Left lung (tissue), 10 donors: ENCODE data around the gene ATP6AP1. TPM values are rescaled to one million over a fixed set of nuclear protein-coding genes. Genes with fewer than 3 reads are reported as not detected.

ENCODE experiments used
- ATAC-seq: fragments of 200-7000 bp; cut with Tn5 transposase; one replicate; pipeline ENCODE4 v1.9.1; 2020; ENCODE audit warnings: moderate library complexity
- DNase-seq, 4 donors: peaks; one replicate each; pipeline ENCODE4 v3.0.0-alpha.2; 2013 to 2020
- H3K27ac ChIP-seq, 2 donors: fragments of 200-600 bp; sonication (generic) in 1 of 2; one replicate each; pipeline versions ENCODE4 v1.5.0 to v1.8.0; 2020 to 2021
- H3K27me3 ChIP-seq, 2 donors: fragments of 200-600 bp; sonication (generic) in 1 of 2; one replicate each; pipeline versions ENCODE4 v1.5.0 to v1.8.0; 2020 to 2021
- H3K36me3 ChIP-seq, 2 donors: fragments of 200-600 bp; sonication (generic) in 1 of 2; one replicate each; pipeline versions ENCODE4 v1.5.0 to v1.8.0; 2020 to 2021
- H3K4me1 ChIP-seq, 2 donors: fragments of 200-600 bp; one replicate each; pipeline ENCODE4 v1.8.0; 2021
- H3K4me3 ChIP-seq, 2 donors: fragments of 200-600 bp; sonication (generic) in 1 of 2; one replicate each; pipeline versions ENCODE4 v1.5.0 to v1.8.0; 2020 to 2021; ENCODE audit warnings: mild to moderate bottlenecking in 1 of 2
- H3K9me3 ChIP-seq, 2 donors: fragments of 200-600 bp; sonication (generic) in 1 of 2; one replicate each; pipeline versions ENCODE4 v1.5.0 to v1.8.0; 2020 to 2021
- intact Hi-C, 2 donors: fragments of 100-400 bp; cut with DNase I; formaldehyde crosslinking; loops; one replicate each; pipeline versions ENCODE4 v1.11.2 to v1.14.2; 2022
- polyA plus RNA-seq, 6 donors: library from polyadenylated mRNA; unstranded; fragments of 120-200 nt; gene quantifications; one replicate each; pipeline ENCODE4 v1.2.1, GENCODE V29; 2013; ENCODE audit not compliant: insufficient read length in 6 of 6
- total RNA-seq, 2 donors: library from RNA; stranded (reverse); fragmentation: NEBNext Ultra II Directional; extraction: Animal tissue kit (Norgen Biotek cat#: 25700); gene quantifications; one replicate each; pipeline ENCODE4 v1.2.1, GENCODE V29; 2021
- TF ChIP-seq, protein P1 (sequence below), 2 donors: fragments of 200-600 bp; sonication (generic) in 1 of 2; IDR thresholded peaks; one replicate each; pipeline versions ENCODE4 v1.5.0 to v1.8.0; 2021; ENCODE audit warnings: antibody characterized with exemption in 2 of 2
- donor health status: DM: no; HTN: yes; CAD: no.
- donor health status: DM: no; HTN: no; CAD: no.

ATP6AP1 gene
- total and polyA plus RNA-seq, 8 donors, result 89.4 to 168 (median 98.7) TPM

DNA sequence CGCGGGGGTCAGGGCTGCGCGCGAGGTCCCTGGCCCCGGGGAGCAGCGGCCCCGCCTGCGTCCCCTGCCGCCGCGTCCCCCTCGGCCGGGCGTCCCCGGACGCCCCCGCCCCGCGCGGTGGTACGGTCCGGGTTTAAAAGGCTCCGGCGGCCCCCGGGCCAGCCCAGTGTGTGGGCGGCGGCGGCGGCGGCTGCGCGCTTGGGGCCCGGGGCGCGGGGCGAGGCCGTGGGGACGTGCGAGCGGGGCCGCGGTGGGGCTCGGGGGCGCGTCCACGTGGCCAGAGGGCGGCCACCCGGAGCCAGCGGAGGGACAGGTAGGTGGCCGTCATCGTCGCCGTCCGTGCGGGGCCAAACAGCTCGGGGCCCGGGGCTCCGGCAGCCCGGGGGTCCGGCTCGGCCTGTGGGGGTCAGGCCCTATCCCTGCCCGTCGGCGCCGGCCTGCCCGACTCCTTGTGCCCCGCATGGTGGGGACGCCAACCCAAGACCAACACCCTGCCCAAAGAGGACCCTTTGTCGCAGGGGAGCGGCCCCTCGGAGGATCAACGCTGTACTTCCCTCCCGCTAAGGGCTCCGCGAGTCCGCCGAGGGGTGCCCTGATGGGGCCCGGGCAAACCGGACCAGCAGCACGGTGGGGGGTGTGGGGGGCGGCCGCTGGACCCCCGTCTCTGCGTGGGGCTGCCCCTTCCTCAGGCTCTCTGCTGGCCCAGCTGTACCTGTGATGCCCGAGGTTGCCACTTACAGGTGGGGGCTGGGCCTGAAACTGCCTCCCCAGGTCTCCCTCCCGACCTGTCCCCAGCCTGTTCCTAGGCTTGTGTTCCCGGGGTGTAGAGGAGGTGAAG, 29.9 kb downstream of the ATP6AP1 start, which contains the start of gene PLXNA3:
PLXNA3 (plus strand) TSS at position 166 of the 838 bp plus-strand sequence. CDS start 1,903 bp downstream, outside the sequence.
- Histone ChIP-seq H3K4me1 (no peaks in the 10 kb centered on the region), H3K4me3 (peak within 1 kb of the TSS; percentile 41 to 59), H3K27ac (no peak within 1 kb of the TSS), H3K9me3 (no peaks in the 10 kb centered on the region), H3K27me3 (no peaks in the 10 kb centered on the region), H3K36me3 (peaks cover 0 to 14% of the 10 kb centered on the region in 2 donors)
- DNase-seq (peak in 3 of 4 donors; percentile 40 to 83 (median 49)), ATAC-seq (peak; percentile 70)
- intact Hi-C loops, result no loop called here
- TF ChIP-seq, protein P1, sequence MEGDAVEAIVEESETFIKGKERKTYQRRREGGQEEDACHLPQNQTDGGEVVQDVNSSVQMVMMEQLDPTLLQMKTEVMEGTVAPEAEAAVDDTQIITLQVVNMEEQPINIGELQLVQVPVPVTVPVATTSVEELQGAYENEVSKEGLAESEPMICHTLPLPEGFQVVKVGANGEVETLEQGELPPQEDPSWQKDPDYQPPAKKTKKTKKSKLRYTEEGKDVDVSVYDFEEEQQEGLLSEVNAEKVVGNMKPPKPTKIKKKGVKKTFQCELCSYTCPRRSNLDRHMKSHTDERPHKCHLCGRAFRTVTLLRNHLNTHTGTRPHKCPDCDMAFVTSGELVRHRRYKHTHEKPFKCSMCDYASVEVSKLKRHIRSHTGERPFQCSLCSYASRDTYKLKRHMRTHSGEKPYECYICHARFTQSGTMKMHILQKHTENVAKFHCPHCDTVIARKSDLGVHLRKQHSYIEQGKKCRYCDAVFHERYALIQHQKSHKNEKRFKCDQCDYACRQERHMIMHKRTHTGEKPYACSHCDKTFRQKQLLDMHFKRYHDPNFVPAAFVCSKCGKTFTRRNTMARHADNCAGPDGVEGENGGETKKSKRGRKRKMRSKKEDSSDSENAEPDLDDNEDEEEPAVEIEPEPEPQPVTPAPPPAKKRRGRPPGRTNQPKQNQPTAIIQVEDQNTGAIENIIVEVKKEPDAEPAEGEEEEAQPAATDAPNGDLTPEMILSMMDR (IDR thresholded peaks at IDR 0.05), result no peak

GRCh38 chrX:154458954-154459778, 30.7 kb downstream of the ATP6AP1 start:
- TF ChIP-seq, protein P1 (IDR thresholded peaks at IDR 0.05), result no peak
- Histone ChIP-seq H3K9me3 (no peaks in the 10 kb centered on the region), H3K4me3 (peak overlapping the region; percentile 41 to 59), H3K27me3 (no peaks in the 10 kb centered on the region), H3K4me1 (no peaks in the 10 kb centered on the region), H3K27ac (no peak overlapping the region), H3K36me3 (peaks cover 0 to 14% of the 10 kb centered on the region in 2 donors)
- DNase-seq, result no peak
- peak; percentile 81 for ATAC-seq
- intact Hi-C loops, result no loop called here

DNA sequence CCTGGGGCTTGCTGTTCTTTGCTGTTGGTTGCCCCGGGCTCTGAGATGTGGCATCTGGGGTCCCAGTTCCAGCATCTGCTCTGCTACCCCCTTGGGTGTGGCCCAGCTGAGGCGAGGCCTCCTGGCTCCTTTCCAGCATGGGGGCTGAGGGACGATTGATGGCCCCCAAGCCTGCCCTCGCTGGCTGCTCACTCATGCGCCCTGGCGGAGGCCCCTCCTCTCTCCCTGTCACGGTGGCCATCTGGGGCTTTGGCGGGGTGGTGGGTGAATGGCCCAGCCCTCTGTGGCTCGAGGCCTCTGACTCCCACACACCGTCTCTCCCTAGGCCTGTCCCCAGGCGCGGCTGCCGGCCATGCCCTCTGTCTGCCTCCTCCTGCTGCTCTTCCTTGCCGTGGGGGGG, 31.4 kb downstream of the ATP6AP1 start:
- H3K9me3 ChIP-seq, result no peaks in the 10 kb centered on the region
- intact Hi-C loops, result no loop called here
- H3K27ac ChIP-seq, result no peak overlapping the region
- DNase-seq (no peak), ATAC-seq (no peak)
- TF ChIP-seq, protein P1 (IDR thresholded peaks at IDR 0.05), result no peak
- H3K4me1 ChIP-seq, result no peaks in the 10 kb centered on the region
- peak overlapping the region in 1 of 2 donors; percentile 59 for H3K4me3 ChIP-seq
- peaks cover 0 to 20% of the 10 kb centered on the region in 2 donors for H3K36me3 ChIP-seq
- H3K27me3 ChIP-seq, result no peaks in the 10 kb centered on the region

GRCh38 chrX:154460326-154460725, 31.8 kb downstream of the ATP6AP1 start:
- Histone ChIP-seq H3K4me1 (no peaks in the 10 kb centered on the region), H3K27ac (no peak overlapping the region), H3K4me3 (no peak overlapping the region), H3K36me3 (peaks cover 0 to 25% of the 10 kb centered on the region in 2 donors), H3K27me3 (no peaks in the 10 kb centered on the region), H3K9me3 (no peaks in the 10 kb centered on the region)
- intact Hi-C loops, result no loop called here
- DNase-seq (no peak), ATAC-seq (no peak)
- TF ChIP-seq, protein P1 (IDR thresholded peaks at IDR 0.05), result no peak

- ATAC-seq, result no peak
- TF ChIP-seq, protein P1 (IDR thresholded peaks at IDR 0.05), result no peak
- intact Hi-C loops, result no loop called here
Observed at GRCh38 chrX:154462396-154462795, 33.9 kb downstream of the ATP6AP1 start.

More at GRCh38 chrX:154462396-154462795, 33.9 kb downstream of the ATP6AP1 start:
- H3K27me3 ChIP-seq, result no peaks in the 10 kb centered on the region
- H3K27ac ChIP-seq, result no peak overlapping the region
- H3K4me1 ChIP-seq, result no peaks in the 10 kb centered on the region
- no peaks in the 10 kb centered on the region for H3K9me3 ChIP-seq
- DNase-seq, result no peak
- peaks cover 0 to 44% of the 10 kb centered on the region in 2 donors for H3K36me3 ChIP-seq
- H3K4me3 ChIP-seq, result no peak overlapping the region
